HG02970 (cell line): Measurements from ENCODE around the gene PRKAR1A.
A peak's percentile ranks its signal among the peaks of the same experiment; 100 is the strongest.
"Not testable (repeated sequence)": the region's sequence is repeated elsewhere in the genome, so short reads cannot be mapped to it uniquely, and the experiment has no call there.

Experiments used
- ATAC-seq: cut with Tn5 transposase; IDR thresholded peaks from one replicate; pipeline ENCODE4 v1.9.1; 2021; ENCODE audit warnings: mild to moderate bottlenecking, moderate library complexity, moderate number of reproducible peaks; ENCODE audit not compliant: unreplicated experiment, low FRiP score

Gene PRKAR1A

GRCh38 chr17:68512247-68512959 is at the start of gene PRKAR1A:
TSS of gene PRKAR1A (plus strand) at chr17:68512430. CDS start at chr17:68515400, 2,970 bp downstream.
- peak; percentile 78 for ATAC-seq

- ATAC-seq, result no peak
Measured at GRCh38 chr17:68463211-68464019, 48.8 kb upstream of the PRKAR1A start.

- no peak for ATAC-seq
Measured at GRCh38 chr17:68468334-68468733, 43.9 kb upstream of the PRKAR1A start.

GRCh38 chr17:68468788-68469187 is 43.4 kb upstream of the PRKAR1A start:
- ATAC-seq, result no peak

GRCh38 chr17:68470961-68471360 is 41.3 kb upstream of the PRKAR1A start:
- ATAC-seq, result no peak

DNA sequence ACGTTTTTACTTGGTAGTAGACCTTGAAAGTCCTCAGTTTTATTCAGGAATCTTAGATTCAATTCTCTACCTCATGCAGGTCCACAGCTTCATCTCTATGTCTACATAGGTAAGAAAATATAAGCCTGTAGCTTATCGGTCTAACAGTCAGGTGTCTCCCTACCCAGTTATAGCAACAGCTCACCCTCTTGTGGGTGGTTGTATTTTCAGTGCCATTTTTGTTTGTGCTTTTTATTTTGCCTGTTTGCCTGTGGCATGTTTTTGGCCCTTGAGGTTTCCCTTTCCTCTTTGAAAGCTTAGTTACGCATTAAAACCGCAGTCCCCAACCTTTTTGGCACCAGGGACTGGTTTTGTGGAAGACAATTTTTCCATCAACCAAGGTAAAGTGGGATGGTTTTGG is 31.3 kb upstream of the PRKAR1A start:
- no peak for ATAC-seq

DNA sequence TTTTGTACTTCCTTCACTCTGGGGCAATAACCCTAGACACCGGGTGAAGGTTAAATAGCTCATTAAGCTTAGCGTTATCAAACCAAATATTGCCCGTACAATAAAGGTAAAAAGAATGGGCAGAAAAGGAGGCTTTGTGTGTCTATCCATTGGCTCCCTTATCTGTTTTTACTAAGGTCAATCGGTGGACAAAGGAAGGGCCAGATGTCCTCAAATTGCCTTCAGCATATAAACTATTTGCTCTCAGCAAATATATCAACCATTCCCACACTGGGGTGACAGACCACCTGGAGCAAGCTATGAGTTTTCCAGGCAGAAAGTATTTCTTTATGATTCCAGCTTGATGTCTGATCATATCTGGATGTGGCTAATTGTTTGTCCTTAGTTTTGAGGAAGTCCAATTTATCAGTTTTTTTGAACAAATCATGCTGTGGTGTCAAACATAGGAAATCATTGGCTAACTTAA is 29.6 kb upstream of the PRKAR1A start:
- ATAC-seq, result no peak

- ATAC-seq, result no peak
Measured at GRCh38 chr17:68484458-68484857, 27.8 kb upstream of the PRKAR1A start.

- no peak for ATAC-seq
Measured at GRCh38 chr17:68489919-68490318, 22.3 kb upstream of the PRKAR1A start.

DNA sequence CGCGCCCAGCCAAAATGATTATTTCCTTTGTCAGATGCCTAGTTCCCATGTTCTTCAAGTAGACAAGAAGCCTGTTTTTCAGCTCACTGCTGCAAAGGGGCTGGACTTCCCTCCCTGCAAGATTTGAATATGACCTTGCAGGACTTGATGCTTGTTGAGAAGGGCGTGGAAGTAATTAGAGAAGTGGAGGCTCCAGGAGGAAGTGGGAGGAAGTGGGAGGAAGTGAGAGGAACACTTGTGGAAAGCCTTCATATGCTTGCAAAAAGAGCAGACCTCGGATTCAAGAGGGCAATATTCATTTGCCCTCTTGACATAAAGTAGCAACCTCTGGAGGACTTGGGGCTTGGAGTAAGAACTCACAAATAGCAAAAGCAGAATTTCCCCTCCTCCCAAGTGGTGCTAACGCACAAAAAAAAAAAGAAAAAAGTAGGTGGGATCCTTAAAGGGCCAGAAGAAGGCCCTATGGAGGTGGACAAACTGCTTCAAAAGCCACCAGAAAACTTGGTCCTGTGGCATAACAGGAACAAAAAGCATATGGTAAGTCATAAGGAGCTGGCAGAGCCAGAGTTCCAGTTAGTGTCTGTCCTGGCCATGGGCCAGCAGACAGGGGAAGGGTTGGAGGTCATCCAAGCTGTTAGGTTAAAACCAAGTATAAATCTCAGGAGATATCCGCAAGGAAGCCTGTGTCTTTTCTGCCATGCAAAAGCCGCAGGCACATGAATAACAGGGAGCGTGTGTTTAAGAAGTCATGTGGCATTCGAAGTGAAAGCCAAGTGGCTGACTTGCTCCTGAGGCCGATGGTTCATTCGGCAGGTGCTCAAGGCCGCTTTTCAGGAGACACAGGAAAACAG is 20.6 kb upstream of the PRKAR1A start:
- ATAC-seq, result no peak

- not testable (repeated sequence) for ATAC-seq
Measured at GRCh38 chr17:68492394-68493054, 19.7 kb upstream of the PRKAR1A start.

GRCh38 chr17:68495081-68495480 is 17.1 kb upstream of the PRKAR1A start:
- ATAC-seq, result no peak

- ATAC-seq, result peak; percentile 78
Measured at GRCh38 chr17:68497885-68498319, 14.3 kb upstream of the PRKAR1A start.

- ATAC-seq, result peak; percentile 17
Measured at GRCh38 chr17:68498479-68499326, 13.5 kb upstream of the PRKAR1A start.

DNA sequence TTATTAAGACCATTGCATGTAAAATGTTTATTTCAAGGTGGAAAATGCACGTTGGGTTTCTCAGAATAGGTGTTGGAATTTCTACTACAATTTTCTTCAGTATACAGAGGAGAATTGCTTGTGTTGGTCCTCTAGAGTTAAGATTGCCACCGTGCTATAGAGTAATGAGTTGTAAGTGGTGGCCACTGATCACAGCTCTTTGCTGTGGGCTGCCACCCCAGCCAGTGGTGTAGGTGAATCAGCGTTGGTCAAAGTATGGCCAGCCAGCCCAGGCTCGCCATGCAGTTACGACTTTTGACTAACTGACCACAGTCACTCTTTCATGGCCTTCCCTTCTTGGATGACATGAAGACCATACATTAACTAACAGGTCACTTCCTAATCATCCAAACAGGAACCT is 12.6 kb upstream of the PRKAR1A start:
- ATAC-seq, result no peak

DNA sequence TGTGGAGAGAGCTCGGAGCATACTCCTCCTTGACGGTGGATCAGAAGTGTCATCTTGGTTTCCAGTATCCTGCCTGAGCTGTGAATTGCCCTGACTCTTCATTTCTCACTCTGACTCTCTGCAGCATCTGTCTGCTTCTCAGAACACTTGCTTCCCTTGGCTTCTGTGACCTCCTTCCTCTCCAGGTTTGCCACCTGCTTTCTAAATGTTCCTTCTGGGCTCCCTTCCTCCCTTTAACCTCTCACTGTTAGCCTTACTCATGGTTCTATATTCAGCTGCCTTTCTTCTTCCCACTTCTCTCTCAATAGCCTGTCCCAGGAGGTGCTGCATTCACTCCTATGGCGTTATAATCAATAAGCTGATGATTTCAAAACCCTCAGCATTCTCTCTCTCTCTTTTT is 11.2 kb upstream of the PRKAR1A start:
- ATAC-seq, result no peak

- no peak for ATAC-seq
Measured at GRCh38 chr17:68505951-68506350, 6.3 kb upstream of the PRKAR1A start.

DNA sequence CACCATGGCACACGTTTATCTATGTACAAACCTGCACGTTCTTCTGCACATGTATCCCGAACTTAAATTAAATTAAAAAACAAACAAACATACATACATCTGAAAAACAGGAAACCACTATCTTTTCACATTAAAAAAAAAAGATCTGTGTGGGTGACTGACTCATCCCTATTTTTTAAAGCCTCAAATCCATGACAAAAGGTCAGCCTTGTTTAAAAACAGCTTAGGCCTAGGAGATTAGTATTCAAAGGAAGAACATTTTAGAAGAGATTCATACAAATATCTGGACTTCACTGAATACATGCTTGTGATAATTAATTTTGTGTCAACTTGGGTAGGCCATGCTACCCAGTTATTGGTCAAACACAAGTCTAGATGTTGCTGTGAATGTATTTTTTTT is 4.7 kb upstream of the PRKAR1A start:
- no peak for ATAC-seq
